Astrocyte (in vitro differentiated cells and primary cell): ENCODE results near the gene THRAP3. TPM values are rescaled to one million over a fixed set of nuclear protein-coding genes. Genes with fewer than 3 reads are reported as not detected.
"Not testable (repeated sequence)": the region's sequence is repeated elsewhere in the genome, so short reads cannot be mapped to it uniquely, and the experiment has no call there.

ENCODE experiments used
- DNase-seq: peaks from one replicate; pipeline ENCODE4 v3.0.0-alpha.2; 2010; ENCODE audit warnings: low read depth
- FAIRE-seq: peaks from 2 replicates; lab custom pipeline; 2011; peaks lifted over from hg19 to GRCh38; lab: Jason Lieb, UNC
- H2AFZ ChIP-seq: 2 replicates; pipeline ENCODE4 v1.6.0; 2012; ENCODE audit warnings: low read depth, low read length, inconsistent platforms
- H3K27ac ChIP-seq: 2 replicates; pipeline ENCODE4 v1.5.1; 2011; ENCODE audit warnings: low read depth, low read length, inconsistent platforms
- H3K27me3 ChIP-seq: 2 replicates; pipeline ENCODE4 v1.6.0; 2011; ENCODE audit warnings: low read length, inconsistent platforms; ENCODE audit not compliant: insufficient read depth
- H3K36me3 ChIP-seq: 2 replicates; pipeline ENCODE4 v1.5.1; 2011; ENCODE audit warnings: low read length, inconsistent platforms; ENCODE audit not compliant: insufficient read depth
- H3K4me1 ChIP-seq: 2 replicates; pipeline ENCODE4 v1.5.1; 2011; ENCODE audit warnings: low read length, inconsistent platforms; ENCODE audit not compliant: insufficient read depth
- H3K4me2 ChIP-seq: 2 replicates; pipeline ENCODE4 v1.6.0; 2012; ENCODE audit warnings: low read length, inconsistent platforms
- H3K4me3 ChIP-seq: 2 replicates; pipeline ENCODE4 v1.5.1; 2011; ENCODE audit warnings: low read depth, mild to moderate bottlenecking, low read length, inconsistent platforms; ENCODE audit not compliant: insufficient read depth
- H3K79me2 ChIP-seq: 2 replicates; pipeline ENCODE4 v1.6.0; 2012; ENCODE audit warnings: mild to moderate bottlenecking, low read length, inconsistent platforms; ENCODE audit not compliant: insufficient read depth
- H3K9ac ChIP-seq: 2 replicates; pipeline ENCODE4 v1.6.0; 2012; ENCODE audit warnings: mild to moderate bottlenecking, low read length, inconsistent platforms
- H3K9me3 ChIP-seq: 2 replicates; pipeline ENCODE4 v1.5.1; 2012; ENCODE audit warnings: low read depth, mild to moderate bottlenecking, low read length, inconsistent platforms; ENCODE audit not compliant: insufficient read depth
- H4K20me1 ChIP-seq: 2 replicates; pipeline ENCODE4 v1.6.0; 2012; ENCODE audit warnings: low read length, inconsistent platforms; ENCODE audit not compliant: insufficient read depth
- H3K27ac Mint-ChIP-seq: one replicate; pipeline ENCODE4 v1.8.0; 2021; ENCODE audit warnings: mild to moderate bottlenecking, mixed read lengths; ENCODE audit not compliant: unreplicated experiment
- H3K27me3 Mint-ChIP-seq: one replicate; pipeline ENCODE4 v1.8.0; 2021; ENCODE audit warnings: low read depth, mixed read lengths; ENCODE audit not compliant: unreplicated experiment
- H3K36me3 Mint-ChIP-seq: one replicate; pipeline ENCODE4 v1.8.0; 2021; ENCODE audit warnings: low read depth, mixed read lengths; ENCODE audit not compliant: unreplicated experiment
- H3K4me1 Mint-ChIP-seq: one replicate; pipeline ENCODE4 v1.8.0; 2021; ENCODE audit warnings: low read depth, mixed read lengths; ENCODE audit not compliant: unreplicated experiment
- H3K4me3 Mint-ChIP-seq: one replicate; pipeline ENCODE4 v1.8.0; 2021; ENCODE audit warnings: mild to moderate bottlenecking, moderate library complexity, mixed read lengths; ENCODE audit not compliant: unreplicated experiment
- H3K9me3 Mint-ChIP-seq: one replicate; pipeline ENCODE4 v1.8.0; 2021; ENCODE audit warnings: mild to moderate bottlenecking, mixed read lengths; ENCODE audit not compliant: unreplicated experiment
- EZH2 ChIP-seq: IDR thresholded peaks from 2 replicates; pipeline ENCODE4 v1.6.1; 2012; ENCODE audit warnings: mild to moderate bottlenecking, low read length, inconsistent platforms; ENCODE audit not compliant: insufficient read depth
- total RNA-seq: library from RNA; stranded (reverse); gene quantifications from 2 replicates; pipeline ENCODE4 v1.2.1, GENCODE V29; 2021
- TF ChIP-seq, protein P1 (sequence below): IDR thresholded peaks from 2 replicates; pipeline ENCODE4 v1.5.1; 2011; ENCODE audit warnings: low read depth, mild to moderate bottlenecking, inconsistent platforms, low read length, moderate library complexity; ENCODE audit not compliant: insufficient read depth

Gene THRAP3
- total RNA-seq, 1 donor from 2014 or later = 109 TPM

DNA sequence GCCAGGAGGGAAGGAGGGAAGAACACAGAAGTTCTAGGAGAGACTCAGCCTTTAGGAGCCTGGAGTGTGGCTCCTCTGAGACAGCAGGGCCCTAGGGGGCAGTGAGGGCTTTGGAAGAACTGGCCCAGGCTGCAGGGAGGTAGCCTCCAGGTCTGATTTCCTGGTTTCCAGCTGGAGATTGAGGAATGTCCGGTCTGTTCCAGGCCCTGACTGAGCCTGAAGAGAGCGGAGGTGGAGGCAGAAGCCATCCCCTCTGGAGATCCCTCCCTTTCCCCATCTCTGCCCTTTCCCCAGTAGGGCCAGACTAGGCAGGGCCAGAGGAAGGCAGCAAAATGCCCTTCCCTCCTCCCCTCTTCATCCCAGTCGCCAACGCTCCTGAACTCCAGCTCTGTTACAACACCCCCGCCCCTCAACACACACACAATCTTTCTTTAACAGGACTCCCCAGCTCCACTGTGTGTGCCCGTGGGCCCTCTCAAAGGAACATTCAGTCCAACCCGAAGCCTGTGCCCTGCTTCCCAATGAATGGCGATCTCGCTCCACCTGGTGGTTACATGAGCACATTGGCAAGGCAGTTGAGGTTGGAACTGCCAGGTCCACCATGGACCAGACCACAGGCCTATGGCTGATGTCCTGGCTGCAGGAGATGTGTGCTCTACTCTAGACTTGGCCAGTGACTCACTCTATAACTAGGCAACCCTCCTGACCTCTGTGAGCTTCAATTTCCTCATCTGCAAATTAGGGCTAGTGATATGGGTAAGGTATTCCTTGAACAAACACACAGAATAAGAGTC lies 36.2 kb upstream of the THRAP3 start:
- H3K27ac Mint-ChIP-seq = peak overlapping the region; percentile 73
- DNase-seq (peak; percentile 79), FAIRE-seq (peak; percentile 70)
- no peaks in the 10 kb centered on the region for H3K9me3 ChIP-seq
- H3K36me3 ChIP-seq = peaks cover 3% of the 10 kb centered on the region
- H3K36me3 Mint-ChIP-seq = peaks cover 8% of the 10 kb centered on the region
- H3K27me3 ChIP-seq = no peaks in the 10 kb centered on the region
- no peaks in the 10 kb centered on the region for H3K9me3 Mint-ChIP-seq
- peak overlapping the region; percentile 36 for H2AFZ ChIP-seq
- H3K27me3 Mint-ChIP-seq = no peaks in the 10 kb centered on the region
- H3K4me3 ChIP-seq = no peak overlapping the region
- H3K4me2 ChIP-seq = peak overlapping the region; percentile 51
- peak overlapping the region; percentile 45 for H3K27ac ChIP-seq
- no peaks in the 10 kb centered on the region for H3K79me2 ChIP-seq
- H4K20me1 ChIP-seq = no peaks in the 10 kb centered on the region
- H3K4me1 Mint-ChIP-seq = peaks cover 10% of the 10 kb centered on the region
- peaks cover 11% of the 10 kb centered on the region for H3K4me1 ChIP-seq
- H3K4me3 Mint-ChIP-seq = no peak overlapping the region
- peak overlapping the region; percentile 61 for H3K9ac ChIP-seq
- TF ChIP-seq EZH2 = no peak
- TF ChIP-seq, protein P1, sequence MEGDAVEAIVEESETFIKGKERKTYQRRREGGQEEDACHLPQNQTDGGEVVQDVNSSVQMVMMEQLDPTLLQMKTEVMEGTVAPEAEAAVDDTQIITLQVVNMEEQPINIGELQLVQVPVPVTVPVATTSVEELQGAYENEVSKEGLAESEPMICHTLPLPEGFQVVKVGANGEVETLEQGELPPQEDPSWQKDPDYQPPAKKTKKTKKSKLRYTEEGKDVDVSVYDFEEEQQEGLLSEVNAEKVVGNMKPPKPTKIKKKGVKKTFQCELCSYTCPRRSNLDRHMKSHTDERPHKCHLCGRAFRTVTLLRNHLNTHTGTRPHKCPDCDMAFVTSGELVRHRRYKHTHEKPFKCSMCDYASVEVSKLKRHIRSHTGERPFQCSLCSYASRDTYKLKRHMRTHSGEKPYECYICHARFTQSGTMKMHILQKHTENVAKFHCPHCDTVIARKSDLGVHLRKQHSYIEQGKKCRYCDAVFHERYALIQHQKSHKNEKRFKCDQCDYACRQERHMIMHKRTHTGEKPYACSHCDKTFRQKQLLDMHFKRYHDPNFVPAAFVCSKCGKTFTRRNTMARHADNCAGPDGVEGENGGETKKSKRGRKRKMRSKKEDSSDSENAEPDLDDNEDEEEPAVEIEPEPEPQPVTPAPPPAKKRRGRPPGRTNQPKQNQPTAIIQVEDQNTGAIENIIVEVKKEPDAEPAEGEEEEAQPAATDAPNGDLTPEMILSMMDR = peak; percentile 81

DNA sequence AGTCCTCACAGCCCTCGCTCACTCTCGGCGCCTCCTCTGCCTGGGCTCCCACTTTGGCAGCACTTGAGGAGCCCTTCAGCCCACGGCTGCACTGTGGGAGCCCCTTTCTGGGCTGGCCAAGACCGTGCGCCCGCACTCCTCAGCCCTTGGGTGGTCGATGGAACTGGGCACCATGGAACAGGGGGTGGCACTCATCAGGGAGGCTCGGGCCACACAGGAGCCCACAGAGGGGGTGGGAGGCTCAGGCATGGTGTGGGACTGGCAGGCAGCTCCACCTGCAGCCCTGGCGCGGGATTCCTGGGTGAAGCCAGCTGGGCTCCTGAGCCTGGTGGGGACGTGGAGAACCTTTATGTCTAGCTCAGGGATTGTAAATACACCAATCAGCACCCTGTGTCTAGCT lies 27.4 kb upstream of the THRAP3 start:
- H3K4me3 Mint-ChIP-seq, H3K4me2 ChIP-seq, H3K27ac ChIP-seq, FAIRE-seq, H3K27me3 Mint-ChIP-seq, H3K79me2 ChIP-seq, H3K9me3 Mint-ChIP-seq, H3K4me1 ChIP-seq, H3K27ac Mint-ChIP-seq, DNase-seq, H3K36me3 ChIP-seq, H3K4me3 ChIP-seq, H3K27me3 ChIP-seq, H3K4me1 Mint-ChIP-seq, H3K9me3 ChIP-seq, H3K36me3 Mint-ChIP-seq, H2AFZ ChIP-seq, H4K20me1 ChIP-seq, H3K9ac ChIP-seq: not testable (repeated sequence)

DNA sequence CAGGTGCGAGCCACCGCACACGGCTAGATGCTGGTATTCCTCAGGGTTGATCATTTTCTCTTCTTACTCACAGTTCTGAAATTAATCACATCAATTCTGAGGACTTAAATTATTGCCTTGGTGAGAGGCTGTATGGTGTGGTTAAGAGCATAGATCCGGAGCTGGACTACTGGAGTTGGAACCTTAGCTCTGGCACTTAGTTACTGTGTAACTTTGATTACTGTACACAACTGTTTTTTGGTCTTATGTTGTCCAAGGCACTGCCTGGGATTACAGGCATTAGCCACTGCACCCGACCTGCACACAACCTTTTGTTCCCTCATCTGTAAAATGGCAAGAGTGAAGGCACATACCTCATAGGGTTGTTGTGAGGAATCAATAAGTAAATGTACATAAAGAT lies 25.6 kb upstream of the THRAP3 start:
- FAIRE-seq (no peak), DNase-seq (no peak)
- H3K36me3 ChIP-seq = no peaks in the 10 kb centered on the region
- no peak overlapping the region for H3K9ac ChIP-seq
- no peak overlapping the region for H3K27ac ChIP-seq
- Mint-ChIP-seq H3K27me3 (no peaks in the 10 kb centered on the region), H3K4me1 (peaks cover 5% of the 10 kb centered on the region), H3K9me3 (no peaks in the 10 kb centered on the region), H3K4me3 (no peak overlapping the region), H3K27ac (no peak overlapping the region), H3K36me3 (peaks cover 3% of the 10 kb centered on the region)
- no peak overlapping the region for H2AFZ ChIP-seq
- no peak overlapping the region for H3K4me2 ChIP-seq
- H3K9me3 ChIP-seq = no peaks in the 10 kb centered on the region
- H3K4me1 ChIP-seq = peaks cover 4% of the 10 kb centered on the region
- no peaks in the 10 kb centered on the region for H3K79me2 ChIP-seq
- no peak for TF ChIP-seq EZH2
- TF ChIP-seq, protein P1 = no peak
- H3K27me3 ChIP-seq = no peaks in the 10 kb centered on the region
- H3K4me3 ChIP-seq = no peak overlapping the region
- no peaks in the 10 kb centered on the region for H4K20me1 ChIP-seq
